Measurements from ENCODE around the gene CCND1. TPM values are rescaled to one million over a fixed set of nuclear protein-coding genes. Genes with fewer than 3 reads are reported as not detected.
"Not testable (repeated sequence)": the region's sequence is repeated elsewhere in the genome, so short reads cannot be mapped to it uniquely, and the experiment has no call there.

CCND1 gene
- total RNA-seq, 5 donors from 2014 or later (not counting 1 experiment from before 2014, with no cell fraction given): 1.0 to 4.2 (median 2.8) TPM

GRCh38 chr11:69617682-69618081 is 23.3 kb upstream of the CCND1 start:
- no peaks in the 10 kb centered on the region for H3K9me3 Mint-ChIP-seq
- ChIA-PET CTCF (no interaction called here), POLR2A (no interaction called here)
- H3K4me1 ChIP-seq (ENCODE audit: control insufficient read depth in 1 of 2, extremely low read depth in 1 of 2, insufficient read depth in 2 of 2, low read length in 2 of 2): no peaks in the 10 kb centered on the region
- H3K36me3 ChIP-seq (ENCODE audit: control insufficient read depth in 2 of 2, extremely low read depth in 1 of 2, insufficient read depth in 1 of 2, low read length in 1 of 2): no peaks in the 10 kb centered on the region
- no peaks in the 10 kb centered on the region for H3K9me3 ChIP-seq
- 75% methylated on average over 8 of the region's 10 CpGs for WGBS (ENCODE audit: insufficient coverage)
- no peak for ATAC-seq (replicated peaks in 1 of 4)
- H3K36me3 Mint-ChIP-seq: no peaks in the 10 kb centered on the region
- H3K4me3 Mint-ChIP-seq: no peak overlapping the region
- no peak overlapping the region for H3K27ac Mint-ChIP-seq
- H3K27me3 Mint-ChIP-seq: peaks cover 25 to 40% of the 10 kb centered on the region in 2 donors
- DNase-seq: no peak
- no peaks in the 10 kb centered on the region for H3K4me1 Mint-ChIP-seq
- peaks cover 1 to 33% of the 10 kb centered on the region in 2 experiments for H3K27me3 ChIP-seq (replicated peaks in 1 of 2; ENCODE audit: control insufficient read depth in 2 of 2, extremely low read depth in 1 of 2, insufficient read depth in 2 of 2, low read length in 1 of 2)
- H3K27ac ChIP-seq (ENCODE audit: low read length): no peak overlapping the region
- no peak overlapping the region for H3K4me3 ChIP-seq (ENCODE audit: control insufficient read depth in 1 of 2, extremely low read depth in 1 of 2, low read length in 1 of 2)

DNA sequence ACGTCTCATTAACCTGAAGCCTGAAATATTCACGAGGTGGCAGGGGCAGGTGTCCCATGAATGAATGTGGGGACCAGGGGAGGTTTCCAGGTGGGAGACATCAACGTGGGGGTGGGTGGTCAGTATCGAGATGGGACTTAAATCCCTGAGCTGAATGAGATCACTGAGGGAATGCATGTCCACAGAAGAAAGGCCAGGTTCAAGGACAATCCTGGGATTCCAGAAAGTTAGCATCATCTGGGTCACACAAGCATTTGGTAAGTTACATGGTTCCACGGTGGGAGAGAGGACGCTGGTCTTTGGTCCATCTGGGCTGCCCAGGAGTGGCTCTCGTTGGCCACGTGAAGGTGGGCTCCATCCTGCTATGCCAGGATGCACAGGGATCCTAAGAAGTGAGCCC is 22.7 kb upstream of the CCND1 start:
- H3K4me1 Mint-ChIP-seq: no peaks in the 10 kb centered on the region
- no peaks in the 10 kb centered on the region for H3K36me3 ChIP-seq (ENCODE audit: control insufficient read depth in 2 of 2, extremely low read depth in 1 of 2, insufficient read depth in 1 of 2, low read length in 1 of 2)
- H3K4me3 ChIP-seq (ENCODE audit: control insufficient read depth in 1 of 2, extremely low read depth in 1 of 2, low read length in 1 of 2): no peak overlapping the region
- no peak overlapping the region for H3K27ac ChIP-seq (ENCODE audit: low read length)
- DNase-seq (no peak), ATAC-seq (replicated peaks in 1 of 4) (no peak)
- no peak overlapping the region for H3K4me3 Mint-ChIP-seq
- H3K9me3 ChIP-seq: no peaks in the 10 kb centered on the region
- H3K4me1 ChIP-seq (ENCODE audit: control insufficient read depth in 1 of 2, extremely low read depth in 1 of 2, insufficient read depth in 2 of 2, low read length in 2 of 2): no peaks in the 10 kb centered on the region
- H3K36me3 Mint-ChIP-seq: no peaks in the 10 kb centered on the region
- ChIA-PET POLR2A (no interaction called here), CTCF (no interaction called here)
- H3K9me3 Mint-ChIP-seq: no peaks in the 10 kb centered on the region
- peaks cover 25 to 40% of the 10 kb centered on the region in 2 donors for H3K27me3 Mint-ChIP-seq
- 72% methylated on average over 8 of the region's 8 CpGs for WGBS (ENCODE audit: insufficient coverage)
- peaks cover 2 to 33% of the 10 kb centered on the region in 2 experiments for H3K27me3 ChIP-seq (replicated peaks in 1 of 2; ENCODE audit: control insufficient read depth in 2 of 2, extremely low read depth in 1 of 2, insufficient read depth in 2 of 2, low read length in 1 of 2)
- no peak overlapping the region for H3K27ac Mint-ChIP-seq

- H3K27me3 Mint-ChIP-seq: peaks cover 34 to 36% of the 10 kb centered on the region in 2 donors
- H3K4me1 Mint-ChIP-seq: no peaks in the 10 kb centered on the region
- ATAC-seq (replicated peaks in 1 of 4) (no peak), DNase-seq (no peak)
- H3K27ac Mint-ChIP-seq: no peak overlapping the region
- Histone ChIP-seq H3K4me3 (ENCODE audit: control insufficient read depth in 1 of 2, extremely low read depth in 1 of 2, low read length in 1 of 2) (no peak overlapping the region), H3K9me3 (no peaks in the 10 kb centered on the region), H3K27me3 (replicated peaks in 1 of 2; ENCODE audit: control insufficient read depth in 2 of 2, extremely low read depth in 1 of 2, insufficient read depth in 2 of 2, low read length in 1 of 2) (peaks cover 2 to 22% of the 10 kb centered on the region in 2 experiments), H3K4me1 (ENCODE audit: control insufficient read depth in 1 of 2, extremely low read depth in 1 of 2, insufficient read depth in 2 of 2, low read length in 2 of 2) (no peaks in the 10 kb centered on the region), H3K36me3 (ENCODE audit: control insufficient read depth in 2 of 2, extremely low read depth in 1 of 2, insufficient read depth in 1 of 2, low read length in 1 of 2) (no peaks in the 10 kb centered on the region), H3K27ac (ENCODE audit: low read length) (no peak overlapping the region)
- CTCF ChIA-PET: no interaction called here
- no peaks in the 10 kb centered on the region for H3K36me3 Mint-ChIP-seq
- WGBS (ENCODE audit: insufficient coverage): no CpG with 5 or more reads among the region's 2 CpGs
- POLR2A ChIA-PET: no interaction called here
- no peak overlapping the region for H3K4me3 Mint-ChIP-seq
- H3K9me3 Mint-ChIP-seq: no peaks in the 10 kb centered on the region
Measured at GRCh38 chr11:69620683-69621290, 20.2 kb upstream of the CCND1 start.

DNA sequence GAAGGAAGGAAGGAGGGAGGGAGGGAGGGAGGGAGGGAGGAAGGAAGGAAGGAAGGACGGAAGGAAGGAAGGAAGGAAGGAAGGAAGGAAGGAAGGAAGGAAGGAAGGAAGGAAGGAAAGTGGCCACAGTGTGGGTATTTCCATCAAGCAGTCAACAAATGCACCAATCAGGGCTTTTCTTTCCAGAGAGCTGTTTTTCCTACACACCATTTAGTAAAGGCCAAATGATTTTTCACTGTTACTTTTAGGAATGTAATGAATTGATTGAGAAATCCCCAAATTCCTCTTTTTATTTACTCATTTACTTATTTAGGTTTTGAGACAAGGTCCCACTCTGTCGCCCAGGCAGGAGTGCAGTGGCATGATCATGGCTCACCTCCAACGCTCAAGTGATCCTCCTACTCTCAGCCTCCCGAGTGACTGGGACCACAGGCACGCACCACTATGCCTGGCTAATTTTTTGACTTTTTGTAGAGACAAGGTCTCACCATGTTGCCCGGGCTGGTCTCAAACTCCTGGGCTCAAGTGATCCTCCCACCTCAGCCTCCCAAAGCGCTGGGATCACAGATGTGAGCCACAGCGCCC is 18.8 kb upstream of the CCND1 start:
- H3K27ac ChIP-seq (ENCODE audit: low read length); DNase-seq; H3K4me1 Mint-ChIP-seq; H3K4me3 Mint-ChIP-seq; H3K36me3 Mint-ChIP-seq; CTCF ChIA-PET; H3K9me3 Mint-ChIP-seq; H3K4me3 ChIP-seq (ENCODE audit: control insufficient read depth in 1 of 2, extremely low read depth in 1 of 2, low read length in 1 of 2); H3K9me3 ChIP-seq; H3K4me1 ChIP-seq (ENCODE audit: control insufficient read depth in 1 of 2, extremely low read depth in 1 of 2, insufficient read depth in 2 of 2, low read length in 2 of 2); POLR2A ChIA-PET; ATAC-seq (replicated peaks in 1 of 4); H3K27ac Mint-ChIP-seq; H3K36me3 ChIP-seq (ENCODE audit: control insufficient read depth in 2 of 2, extremely low read depth in 1 of 2, insufficient read depth in 1 of 2, low read length in 1 of 2): not testable (repeated sequence)
- 90% methylated on average over 5 of the region's 8 CpGs for WGBS (ENCODE audit: insufficient coverage)
- H3K27me3 Mint-ChIP-seq: peaks cover 33 to 44% of the 10 kb centered on the region in 2 donors
- H3K27me3 ChIP-seq (replicated peaks in 1 of 2; ENCODE audit: control insufficient read depth in 2 of 2, extremely low read depth in 1 of 2, insufficient read depth in 2 of 2, low read length in 1 of 2): peaks cover 2 to 12% of the 10 kb centered on the region in 2 experiments

- H3K27ac ChIP-seq (ENCODE audit: low read length): no peak overlapping the region
- POLR2A ChIA-PET: no interaction called here
- Mint-ChIP-seq H3K27ac (no peak overlapping the region), H3K9me3 (peaks cover 0 to under 1% (median 0%) of the 10 kb centered on the region in 3 donors), H3K4me1 (no peaks in the 10 kb centered on the region), H3K4me3 (no peak overlapping the region), H3K36me3 (no peaks in the 10 kb centered on the region), H3K27me3 (peaks cover 24 to 32% of the 10 kb centered on the region in 2 donors)
- no peaks in the 10 kb centered on the region for H3K36me3 ChIP-seq (ENCODE audit: control insufficient read depth in 2 of 2, extremely low read depth in 1 of 2, insufficient read depth in 1 of 2, low read length in 1 of 2)
- H3K27me3 ChIP-seq (replicated peaks in 1 of 2; ENCODE audit: control insufficient read depth in 2 of 2, extremely low read depth in 1 of 2, insufficient read depth in 2 of 2, low read length in 1 of 2): peaks cover 2 to 25% of the 10 kb centered on the region in 2 experiments
- 88% methylated on average over 1 of the region's 1 CpG for WGBS (ENCODE audit: insufficient coverage)
- no peaks in the 10 kb centered on the region for H3K9me3 ChIP-seq
- ATAC-seq (replicated peaks in 1 of 4): no peak
- no peaks in the 10 kb centered on the region for H3K4me1 ChIP-seq (ENCODE audit: control insufficient read depth in 1 of 2, extremely low read depth in 1 of 2, insufficient read depth in 2 of 2, low read length in 2 of 2)
- no peak for DNase-seq
- H3K4me3 ChIP-seq (ENCODE audit: control insufficient read depth in 1 of 2, extremely low read depth in 1 of 2, low read length in 1 of 2): no peak overlapping the region
- CTCF ChIA-PET: no interaction called here
Measured at GRCh38 chr11:69624293-69624692, 16.7 kb upstream of the CCND1 start.

DNA sequence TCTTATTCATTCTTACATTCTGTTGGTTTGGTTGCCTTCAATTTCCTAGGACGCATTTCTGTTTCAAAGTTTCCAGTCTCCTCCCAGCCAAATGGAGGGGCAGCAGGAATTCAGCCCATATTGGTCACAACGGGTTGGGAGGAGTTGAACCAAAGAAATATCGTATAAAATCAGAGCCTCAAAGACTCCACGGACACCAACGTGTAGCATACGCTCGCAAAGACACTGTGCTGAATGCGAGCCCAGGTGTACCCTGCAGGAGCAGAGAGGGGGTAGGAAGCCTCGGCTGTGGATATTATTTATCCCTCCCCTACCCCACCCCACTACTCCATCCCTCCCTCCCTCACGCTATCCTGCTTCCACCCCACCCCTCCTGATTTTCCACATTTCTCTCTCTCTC is 15.5 kb upstream of the CCND1 start:
- H3K27me3 Mint-ChIP-seq: peaks cover 22 to 31% of the 10 kb centered on the region in 2 donors
- DNase-seq (no peak), ATAC-seq (replicated peaks in 1 of 4) (no peak)
- H3K9me3 ChIP-seq: no peaks in the 10 kb centered on the region
- no peak overlapping the region for H3K4me3 ChIP-seq (ENCODE audit: control insufficient read depth in 1 of 2, extremely low read depth in 1 of 2, low read length in 1 of 2)
- H3K4me1 ChIP-seq (ENCODE audit: control insufficient read depth in 1 of 2, extremely low read depth in 1 of 2, insufficient read depth in 2 of 2, low read length in 2 of 2): no peaks in the 10 kb centered on the region
- H3K36me3 ChIP-seq (ENCODE audit: control insufficient read depth in 2 of 2, extremely low read depth in 1 of 2, insufficient read depth in 1 of 2, low read length in 1 of 2): no peaks in the 10 kb centered on the region
- H3K27me3 ChIP-seq (replicated peaks in 1 of 2; ENCODE audit: control insufficient read depth in 2 of 2, extremely low read depth in 1 of 2, insufficient read depth in 2 of 2, low read length in 1 of 2): peaks cover 2 to 28% of the 10 kb centered on the region in 2 experiments
- no peaks in the 10 kb centered on the region for H3K36me3 Mint-ChIP-seq
- H3K9me3 Mint-ChIP-seq: peaks cover 0 to 8% (median 6%) of the 10 kb centered on the region in 3 donors
- no peak overlapping the region for H3K27ac ChIP-seq (ENCODE audit: low read length)
- POLR2A ChIA-PET: no interaction called here
- CTCF ChIA-PET: no interaction called here
- no peak overlapping the region for H3K27ac Mint-ChIP-seq
- H3K4me3 Mint-ChIP-seq: no peak overlapping the region
- WGBS (ENCODE audit: insufficient coverage): 90% methylated on average over 2 of the region's 10 CpGs
- no peaks in the 10 kb centered on the region for H3K4me1 Mint-ChIP-seq

All from T-cell (primary cell).